Dedifferentiated amniotic fluid mesenchymal stem cell (primary cell): Measurements from ENCODE around the gene TIMM44.
"Not testable (repeated sequence)": the region's sequence is repeated elsewhere in the genome, so short reads cannot be mapped to it uniquely, and the experiment has no call there.

Experiments
- DNase-seq: peaks from one replicate; pipeline ENCODE4 v3.0.0-alpha.2; 2016; ENCODE audit errors: extremely low spot score

Gene TIMM44

GRCh38 chr19:7925171-7925851 is 18.2 kb downstream of the TIMM44 start:
- DNase-seq: no peak

GRCh38 chr19:7924651-7925170 is 18.8 kb downstream of the TIMM44 start:
- DNase-seq: no peak

GRCh38 chr19:7924241-7924640 is 19.2 kb downstream of the TIMM44 start:
- no peak for DNase-seq

- DNase-seq: no peak
Measured at GRCh38 chr19:7923295-7924191, 19.9 kb downstream of the TIMM44 start.

GRCh38 chr19:7922836-7923195 is 20.6 kb downstream of the TIMM44 start:
- no peak for DNase-seq

- no peak for DNase-seq
Measured at GRCh38 chr19:7921967-7922835, 21.3 kb downstream of the TIMM44 start.

- DNase-seq: no peak
Measured at GRCh38 chr19:7921302-7921966, 22.0 kb downstream of the TIMM44 start.

GRCh38 chr19:7920519-7921301 is 22.8 kb downstream of the TIMM44 start:
- peak; percentile 97 for DNase-seq

- peak; percentile 65 for DNase-seq
Measured at GRCh38 chr19:7919610-7920518, 23.6 kb downstream of the TIMM44 start, which contains the start of gene SNAPC2. Gene SNAPC2, plus strand, starts transcription at chr19:7920338. Its CDS starts 29 bp downstream, at chr19:7920367.

GRCh38 chr19:7918615-7919421 is 24.6 kb downstream of the TIMM44 start:
- no peak for DNase-seq

- DNase-seq: not testable (repeated sequence)
Measured at GRCh38 chr19:7918062-7918614, 25.3 kb downstream of the TIMM44 start.

GRCh38 chr19:7917267-7918061 is 26.0 kb downstream of the TIMM44 start:
- DNase-seq: peak; percentile 58

GRCh38 chr19:7916955-7917266 is 26.6 kb downstream of the TIMM44 start:
- no peak for DNase-seq

- DNase-seq: no peak
Measured at GRCh38 chr19:7916103-7916954, 27.1 kb downstream of the TIMM44 start.

- no peak for DNase-seq
Measured at GRCh38 chr19:7915250-7916102, 28.0 kb downstream of the TIMM44 start.

- no peak for DNase-seq
Measured at GRCh38 chr19:7914598-7915045, 28.8 kb downstream of the TIMM44 start, which contains the start of gene TGFBR3L. Gene TGFBR3L, plus strand, starts transcription at chr19:7914830.
